HG03139 (cell line): Measurements from ENCODE around the gene NRXN3.

Source experiments
- ATAC-seq: cut with Tn5 transposase; IDR thresholded peaks from one replicate; pipeline ENCODE4 v1.9.1; 2021; ENCODE audit not compliant: unreplicated experiment

The NRXN3 gene

GRCh38 chr14:79318371-79318770 is 1148.2 kb downstream of the NRXN3 start:
- ATAC-seq, result no peak

- no peak for ATAC-seq
These were observed 1150.4 kb downstream of the NRXN3 start for GRCh38 chr14:79320561-79320960.

- ATAC-seq, result no peak
These were observed 1150.9 kb downstream of the NRXN3 start for GRCh38 chr14:79321070-79321469.

- ATAC-seq, result no peak
These were observed 1154.9 kb downstream of the NRXN3 start for GRCh38 chr14:79325071-79325470.

GRCh38 chr14:79325557-79325956 is 1155.4 kb downstream of the NRXN3 start:
- no peak for ATAC-seq

GRCh38 chr14:79328863-79329262 is 1158.7 kb downstream of the NRXN3 start:
- no peak for ATAC-seq

GRCh38 chr14:79331830-79332229 is 1161.7 kb downstream of the NRXN3 start:
- ATAC-seq, result no peak

GRCh38 chr14:79332504-79333197 is 1162.5 kb downstream of the NRXN3 start:
- ATAC-seq, result no peak

GRCh38 chr14:79333198-79333546 is 1163.0 kb downstream of the NRXN3 start:
- no peak for ATAC-seq

GRCh38 chr14:79334272-79334671 is 1164.1 kb downstream of the NRXN3 start:
- ATAC-seq, result no peak

- no peak for ATAC-seq
These were observed 1167.6 kb downstream of the NRXN3 start for GRCh38 chr14:79337761-79338160.

GRCh38 chr14:79342942-79343341 is 1172.8 kb downstream of the NRXN3 start:
- ATAC-seq, result no peak

- ATAC-seq, result no peak
These were observed 1180.8 kb downstream of the NRXN3 start for GRCh38 chr14:79351011-79351410.

GRCh38 chr14:79352076-79352630 is 1182.0 kb downstream of the NRXN3 start:
- ATAC-seq, result no peak

- ATAC-seq, result no peak
These were observed 1184.2 kb downstream of the NRXN3 start for GRCh38 chr14:79354336-79354735.

GRCh38 chr14:79356040-79356439 is 1185.9 kb downstream of the NRXN3 start:
- no peak for ATAC-seq

- ATAC-seq, result no peak
These were observed 1187.1 kb downstream of the NRXN3 start for GRCh38 chr14:79357307-79357706.

GRCh38 chr14:79363291-79363690 is 1193.1 kb downstream of the NRXN3 start:
- no peak for ATAC-seq

- no peak for ATAC-seq
These were observed 1199.5 kb downstream of the NRXN3 start for GRCh38 chr14:79369359-79370332.

GRCh38 chr14:79370969-79371368 is 1200.8 kb downstream of the NRXN3 start:
- ATAC-seq, result no peak

GRCh38 chr14:79373451-79373850 is 1203.3 kb downstream of the NRXN3 start:
- no peak for ATAC-seq

- no peak for ATAC-seq
These were observed 1205.2 kb downstream of the NRXN3 start for GRCh38 chr14:79375356-79375755.
